ENCODE data around the gene ZNF311. TPM values are rescaled to one million over a fixed set of nuclear protein-coding genes. Genes with fewer than 3 reads are reported as not detected.
"Not testable (repeated sequence)": the region's sequence is repeated elsewhere in the genome, so short reads cannot be mapped to it uniquely, and the experiment has no call there.

The ZNF311 gene
- polyA plus RNA-seq, 4 donors = 5.2 to 6.9 (median 6.7) TPM

GRCh38 chr6:28956331-28956730 is 48.8 kb downstream of the ZNF311 start:
- DNase-seq (ENCODE audit: low read depth in 4 of 4, low spot score in 3 of 4) = no peak

DNA sequence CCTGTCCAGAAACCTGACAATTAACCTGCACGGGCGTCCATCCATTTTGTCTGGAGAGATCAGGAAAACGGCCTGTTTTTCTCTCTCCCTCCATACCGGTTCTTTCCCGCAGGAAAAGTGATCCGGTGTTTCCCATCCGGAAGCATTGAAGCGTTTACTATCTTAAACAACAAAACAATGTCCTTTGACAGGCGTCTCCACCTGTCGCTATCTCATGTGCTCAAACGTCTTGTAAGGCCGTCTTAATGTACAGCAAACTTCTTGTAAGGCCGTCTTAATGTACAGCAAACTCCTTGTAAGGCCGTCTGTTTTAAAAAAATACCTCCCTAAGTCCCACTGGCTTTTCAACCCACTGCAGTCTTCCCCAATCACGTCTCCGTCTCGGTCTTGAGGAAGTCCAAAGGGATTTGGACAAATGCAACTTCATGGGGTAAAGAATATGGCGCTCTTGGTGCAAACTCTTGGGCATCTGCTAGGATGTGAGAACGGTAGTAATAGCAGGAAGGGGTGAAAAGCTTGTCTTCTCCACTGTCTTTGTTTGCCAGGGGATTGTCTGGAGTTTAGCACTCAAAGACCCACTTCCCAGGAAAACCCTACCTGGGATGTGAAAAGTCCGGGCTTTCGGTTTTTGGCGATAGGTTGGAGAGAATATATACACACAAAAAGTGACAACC is 51.4 kb downstream of the ZNF311 start:
- peak in 1 of 4 donors; percentile 7 for DNase-seq (ENCODE audit: low read depth in 4 of 4, low spot score in 3 of 4)

DNA sequence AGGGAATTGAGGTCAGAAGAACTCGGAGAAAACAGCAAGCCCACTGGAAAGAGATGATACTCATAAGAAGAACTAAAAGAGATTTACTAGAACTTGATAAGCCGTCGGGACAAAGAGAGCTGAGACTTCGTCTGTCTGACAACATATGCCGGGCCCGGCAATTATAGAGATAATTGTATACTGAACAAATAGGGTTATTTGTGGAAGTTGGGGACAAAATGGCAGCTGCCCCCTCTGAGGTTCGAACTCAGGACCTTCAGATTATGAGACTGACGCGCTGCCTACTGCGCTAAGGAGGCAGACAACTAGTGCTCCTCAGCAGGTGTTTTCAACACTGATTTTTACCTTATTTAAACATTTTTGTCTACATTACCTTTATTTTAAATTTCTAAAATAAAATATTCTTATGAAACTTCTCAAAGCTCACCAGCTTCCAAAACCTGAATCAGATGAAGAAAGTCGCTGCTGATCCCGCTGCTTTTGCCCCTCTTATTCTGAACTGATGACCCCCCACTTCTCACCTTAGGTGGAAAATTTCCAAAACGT is 52.0 kb downstream of the ZNF311 start:
- peak in 1 of 4 donors; percentile 19 for DNase-seq (ENCODE audit: low read depth in 4 of 4, low spot score in 3 of 4)

DNA sequence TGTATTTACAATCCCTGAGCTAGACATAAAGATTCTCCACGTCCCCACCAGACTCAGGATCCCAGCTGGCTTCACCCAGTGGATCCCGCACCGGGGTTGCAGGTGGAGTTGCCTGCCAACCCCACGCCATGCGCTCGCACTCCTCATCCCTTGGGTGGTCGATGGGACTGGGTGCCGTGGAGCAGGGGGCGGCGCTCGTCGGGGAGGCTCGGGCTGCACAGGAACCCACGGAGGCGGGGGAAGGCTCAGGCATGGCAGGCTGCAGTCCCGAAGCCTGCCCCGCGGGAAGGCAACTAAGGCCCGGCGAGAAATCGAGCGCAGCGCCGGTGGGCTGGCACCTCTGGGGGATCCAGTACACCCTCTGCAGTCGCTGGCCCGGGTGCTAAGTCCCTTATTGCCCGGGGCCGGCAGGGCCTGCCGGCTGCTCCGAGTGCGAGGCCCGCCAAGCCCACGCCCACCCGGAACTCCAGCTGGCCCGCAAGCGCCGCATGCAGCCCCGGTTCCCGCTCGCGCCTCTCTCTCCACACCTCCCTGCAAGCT is 55.4 kb downstream of the ZNF311 start:
- DNase-seq (ENCODE audit: low read depth in 4 of 4, low spot score in 3 of 4) = not testable (repeated sequence)

DNA sequence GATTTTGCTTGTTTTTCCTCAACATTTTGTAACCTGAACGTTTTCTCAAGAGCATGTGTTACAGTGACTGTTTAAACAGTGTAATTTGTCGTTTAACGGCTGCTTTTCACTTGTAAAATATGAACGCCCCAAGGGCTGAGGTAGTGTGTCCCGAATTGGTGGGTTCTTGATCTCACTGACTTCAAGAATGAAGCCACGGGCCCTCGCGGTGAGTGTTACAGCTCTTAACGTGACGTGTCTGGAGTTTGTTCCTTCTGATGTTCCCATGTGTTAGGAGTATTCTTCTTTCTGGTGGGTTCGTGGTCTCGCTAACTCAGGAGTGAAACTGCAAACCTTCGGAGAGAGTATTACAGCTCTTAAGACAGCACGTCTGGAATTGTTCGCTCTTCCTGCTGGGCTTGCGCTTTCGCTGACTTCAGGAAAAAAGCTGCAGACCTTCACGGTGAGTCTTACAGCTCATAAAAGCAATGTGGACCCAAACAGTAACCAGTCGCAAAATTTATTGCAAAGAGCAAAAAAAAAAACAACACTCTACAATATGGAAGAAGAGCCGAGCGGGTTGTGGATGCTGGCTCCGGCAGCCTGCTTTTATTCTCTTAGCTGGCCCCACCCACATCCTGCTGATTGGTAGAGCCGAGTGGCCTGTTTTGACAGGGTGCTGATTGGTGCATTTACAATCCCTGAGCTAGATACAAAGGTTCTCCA is 56.2 kb downstream of the ZNF311 start:
- DNase-seq (ENCODE audit: low read depth in 4 of 4, low spot score in 3 of 4) = no peak

DNA sequence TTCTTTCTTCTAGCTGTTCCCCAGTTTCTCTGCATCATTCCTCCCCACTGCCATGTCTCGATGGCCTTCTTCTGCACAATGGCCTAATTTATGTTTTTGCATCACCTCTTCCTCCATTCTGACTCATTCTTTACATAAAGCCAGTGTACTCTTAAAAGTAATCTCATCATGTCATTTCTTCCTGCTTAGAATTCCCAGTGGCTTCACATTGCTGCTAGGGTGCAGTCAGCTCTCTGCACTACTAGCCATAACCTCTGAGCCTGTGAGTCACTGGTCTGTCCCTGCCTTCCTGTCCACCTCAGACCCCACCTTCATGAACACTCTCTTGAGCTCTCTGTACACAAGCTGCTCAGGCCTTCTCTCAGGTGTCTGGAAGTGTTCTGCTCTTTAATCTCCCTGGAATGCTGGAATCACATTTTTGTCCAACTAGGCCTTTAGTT is 57.3 kb downstream of the ZNF311 start:
- DNase-seq (ENCODE audit: low read depth in 4 of 4, low spot score in 3 of 4) = no peak

DNA sequence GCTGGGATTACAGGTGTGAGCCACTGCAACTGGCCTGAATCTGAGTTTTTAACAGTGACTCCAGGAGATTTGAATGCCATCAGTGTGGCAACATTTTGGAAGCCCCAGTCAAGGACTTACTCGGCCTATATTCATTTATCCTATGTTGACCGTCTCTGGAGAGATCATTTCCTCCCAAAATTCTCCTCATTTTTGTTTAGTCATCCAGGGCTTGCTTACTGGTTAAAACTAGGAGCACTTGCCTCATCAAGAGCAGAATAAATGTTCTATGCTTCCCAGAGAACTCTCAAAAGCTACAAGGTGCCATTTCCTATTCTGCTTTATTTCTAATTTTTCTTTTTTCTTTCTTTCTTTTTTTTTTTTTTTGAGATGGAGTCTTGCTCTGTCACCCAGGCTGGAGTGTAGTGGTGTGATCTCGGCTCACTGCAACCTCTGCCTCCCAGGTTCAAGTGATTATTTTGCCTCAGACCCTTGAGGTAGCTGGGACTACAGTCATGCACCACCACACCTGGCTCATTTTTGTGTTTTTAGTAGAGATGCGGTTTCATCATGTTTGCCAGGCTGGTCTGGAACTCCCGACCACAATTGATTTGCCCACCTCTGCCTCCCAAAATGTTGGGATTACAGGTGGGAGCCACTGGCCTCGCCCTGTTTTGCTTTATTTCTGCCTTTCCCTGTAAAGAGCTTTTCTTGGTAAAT is 57.9 kb downstream of the ZNF311 start:
- no peak for DNase-seq (ENCODE audit: low read depth in 4 of 4, low spot score in 3 of 4)

DNA sequence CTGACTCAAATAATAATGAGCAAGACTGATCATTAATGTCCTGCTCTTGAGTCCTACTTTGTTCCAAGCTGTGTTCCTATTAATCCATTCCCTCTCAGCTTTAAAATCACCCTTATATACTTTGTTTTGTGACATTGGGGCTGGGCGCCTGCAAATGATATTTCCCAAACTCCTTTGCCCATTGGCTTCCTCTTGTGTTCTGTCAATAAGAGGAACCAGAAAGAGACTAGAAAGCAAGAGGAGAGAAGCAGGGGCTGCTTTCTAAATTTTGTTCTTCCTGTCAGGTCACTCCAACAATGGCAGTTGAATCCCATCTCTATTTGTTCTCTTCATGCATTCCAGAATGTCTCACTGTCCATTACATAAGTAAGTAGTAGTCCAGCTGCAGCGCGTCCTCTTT is 59.8 kb downstream of the ZNF311 start:
- DNase-seq (ENCODE audit: low read depth in 4 of 4, low spot score in 3 of 4) = no peak

Other genes starting within 250 kb of the ZNF311 start
- 10 to 100 TPM; 64.2 to 94.0 (median 72.8) TPM for gene TRIM27, start 81.3 kb downstream of the ZNF311 start, polyA plus RNA-seq (ENCODE audit: insufficient read length in 4 of 4)
- not detected for gene OR2W1, start 39.9 kb upstream of the ZNF311 start, polyA plus RNA-seq (ENCODE audit: insufficient read length in 4 of 4)
- gene OR2B3, start 82.0 kb upstream of the ZNF311 start, polyA plus RNA-seq (ENCODE audit: insufficient read length in 4 of 4) = not detected
- not detected for gene OR2J1, start 94.2 kb upstream of the ZNF311 start, polyA plus RNA-seq (ENCODE audit: insufficient read length in 4 of 4)
- not detected for gene OR2J3, start 102.7 kb upstream of the ZNF311 start, polyA plus RNA-seq (ENCODE audit: insufficient read length in 4 of 4)
- not detected for gene OR2J2, start 165.6 kb upstream of the ZNF311 start, polyA plus RNA-seq (ENCODE audit: insufficient read length in 4 of 4)

Data from left renal pelvis (tissue), 4 donors.